Sigmoid colon (tissue), 7 donors: ENCODE results near the gene UBE3B. TPM values are rescaled to one million over a fixed set of nuclear protein-coding genes. Genes with fewer than 3 reads are reported as not detected.

ENCODE experiments used
- DNase-seq: peaks from one replicate; pipeline ENCODE4 v3.0.0-alpha.2; 2019
- H3K27ac ChIP-seq, 4 donors: fragments of 200-600 bp; sonication (generic); one replicate each; pipeline ENCODE4 v1.5.1; 2016 to 2019; ENCODE audit warnings: mild to moderate bottlenecking in 1 of 4
- H3K27me3 ChIP-seq, 3 donors: fragments of 200-600 bp; sonication (generic); one replicate each; pipeline ENCODE4 v1.5.1; 2019; ENCODE audit warnings: mild to moderate bottlenecking in 1 of 3
- H3K36me3 ChIP-seq, 4 donors: fragments of 200-600 bp; sonication (generic); one replicate each; pipeline ENCODE4 v1.5.1; 2016 to 2019
- H3K4me1 ChIP-seq, 4 donors: fragments of 200-600 bp; sonication (generic); one replicate each; pipeline ENCODE4 v1.5.1; 2017 to 2019
- H3K4me3 ChIP-seq, 4 donors: fragments of 200-600 bp; sonication (generic); one replicate each; pipeline ENCODE4 v1.5.1; 2017 to 2019; ENCODE audit warnings: mild to moderate bottlenecking in 2 of 4, moderate library complexity in 1 of 4
- H3K9me3 ChIP-seq, 4 donors: fragments of 200-600 bp in 3 of 4; sonication (generic) in 3 of 4; one replicate each; pipeline versions ENCODE4 v1.5.1 to v1.6.1; 2013 to 2019
- CTCF ChIP-seq, 4 experiments: fragments of 450-650 bp in 3 of 4; fragments of 200-600 bp in 1 of 4; IDR thresholded peaks; one replicate each; pipeline ENCODE4 v1.5.1; 2016 to 2019; ENCODE audit warnings: antibody characterized with exemption in 4 of 4, mild to moderate bottlenecking in 3 of 4, moderate library complexity in 2 of 4
- EP300 ChIP-seq, 4 donors: sonication (generic); formaldehyde crosslinking; IDR thresholded peaks; one replicate each; pipeline ENCODE4 v1.6.1; 2017; ENCODE audit warnings: antibody characterized with exemption in 4 of 4
- POLR2A ChIP-seq, 2 donors: fragments of 450-650 bp; IDR thresholded peaks; one replicate each; pipeline ENCODE4 v1.6.1; 2016; ENCODE audit warnings: antibody characterized with exemption in 2 of 2, mild to moderate bottlenecking in 2 of 2, moderate library complexity in 2 of 2
- POLR2AphosphoS5 ChIP-seq, 4 donors: sonication (generic); formaldehyde crosslinking; IDR thresholded peaks; one replicate each; pipeline ENCODE4 v1.6.1; 2017; ENCODE audit warnings: antibody characterized with exemption in 4 of 4
- WGBS, 2 donors: extraction: QIAGEN DNeasy Blood & Tissue Kit; methylation state at CpG; one replicate each; pipeline ENCODE4 v1.1.7; 2013; 5-methylcytosine and 5-hydroxymethylcytosine counted together
- intact Hi-C: fragments of 100-400 bp; cut with DNase I; formaldehyde crosslinking; loops from one replicate; pipeline ENCODE4 v1.15.1; 2023
- polyA plus RNA-seq, 3 donors: library from polyadenylated mRNA; stranded (reverse); fragments of 200-250 nt; gene quantifications; one replicate each; pipeline ENCODE4 v1.2.3, GENCODE V29; 2013
- total RNA-seq, 4 donors: library from RNA; depleted of rRNA; stranded (reverse); fragments of >200 nt; gene quantifications; one replicate each; pipeline ENCODE4 v1.1.0, GENCODE V29; 2016
- donor health status: healthy with polysubstance abuse.
- donor health status: Bipolar disorder and iron deficiency.
- donor health status: healthy.

The UBE3B gene
- total and polyA plus RNA-seq, 7 donors: 15.3 to 67.7 (median 48.4) TPM

- H3K4me3 ChIP-seq: peak overlapping the region in 3 of 4 donors; percentile 14 to 33 (median 24)
- H3K4me1 ChIP-seq: peaks cover 0 to 100% (median 98%) of the 10 kb centered on the region in 4 donors
- TF ChIP-seq CTCF (IDR thresholded peaks at IDR 0.05) (no peak), POLR2AphosphoS5 (IDR thresholded peaks at IDR 0.05) (no peak), EP300 (IDR thresholded peaks at IDR 0.05) (no peak), POLR2A (IDR thresholded peaks at IDR 0.05) (no peak)
- DNase-seq: no peak
- no peaks in the 10 kb centered on the region for H3K27me3 ChIP-seq
- intact Hi-C loops: loop anchor here (5.0 kb wide), 1 partner anchor 351 kb away; no protein-coding TSS in a partner anchor
- WGBS, 2 donors: 68 to 82% methylated on average over 5 of the region's 5 CpGs
- H3K36me3 ChIP-seq: peaks cover under 1 to 20% (median 11%) of the 10 kb centered on the region in 4 donors
- no peaks in the 10 kb centered on the region for H3K9me3 ChIP-seq
- peak overlapping the region; percentile 92 to 98 (median 96) for H3K27ac ChIP-seq
Observed at GRCh38 chr12:109463756-109464155, 13.7 kb upstream of the UBE3B start.

- peak; percentile 63 for DNase-seq
- no peak overlapping the region for H3K4me3 ChIP-seq
- H3K36me3 ChIP-seq: peaks cover 3 to 28% (median 19%) of the 10 kb centered on the region in 4 donors
- H3K9me3 ChIP-seq: no peaks in the 10 kb centered on the region
- TF ChIP-seq EP300 (IDR thresholded peaks at IDR 0.05) (no peak), POLR2AphosphoS5 (IDR thresholded peaks at IDR 0.05) (no peak), POLR2A (IDR thresholded peaks at IDR 0.05) (no peak), CTCF (IDR thresholded peaks at IDR 0.05) (no peak)
- peak overlapping the region; percentile 92 to 98 (median 96) for H3K27ac ChIP-seq
- no peaks in the 10 kb centered on the region for H3K27me3 ChIP-seq
- WGBS, 2 donors: 90 to 91% methylated on average over 14 of the region's 14 CpGs
- peaks cover 0 to 100% (median 95%) of the 10 kb centered on the region in 4 donors for H3K4me1 ChIP-seq
- intact Hi-C loops: loop anchor here (5.0 kb wide), 1 partner anchor 352 kb away; no protein-coding TSS in a partner anchor
Observed at GRCh38 chr12:109464642-109465351, 12.6 kb upstream of the UBE3B start.

- H3K27me3 ChIP-seq: no peaks in the 10 kb centered on the region
- 83 to 93% methylated on average over 2 of the region's 2 CpGs for WGBS, 2 donors
Observed at GRCh38 chr12:109466305-109466704, 11.1 kb upstream of the UBE3B start.

GRCh38 chr12:109466821-109467220 is 10.6 kb upstream of the UBE3B start:
- intact Hi-C loops: no loop called here
- Histone ChIP-seq H3K36me3 (peaks cover 3 to 26% (median 19%) of the 10 kb centered on the region in 4 donors), H3K4me3 (no peak overlapping the region), H3K27ac (peak overlapping the region; percentile 92 to 98 (median 96)), H3K4me1 (peaks cover 0 to 99% (median 94%) of the 10 kb centered on the region in 4 donors), H3K27me3 (no peaks in the 10 kb centered on the region), H3K9me3 (no peaks in the 10 kb centered on the region)
- DNase-seq: no peak
- 70 to 94% methylated on average over 3 of the region's 3 CpGs for WGBS, 2 donors
- TF ChIP-seq EP300 (IDR thresholded peaks at IDR 0.05) (no peak), CTCF (IDR thresholded peaks at IDR 0.05) (no peak), POLR2AphosphoS5 (IDR thresholded peaks at IDR 0.05) (no peak), POLR2A (IDR thresholded peaks at IDR 0.05) (no peak)

More at GRCh38 chr12:109466305-109466704, 11.1 kb upstream of the UBE3B start:
- TF ChIP-seq CTCF (IDR thresholded peaks at IDR 0.05) (no peak), EP300 (IDR thresholded peaks at IDR 0.05) (peak in 3 of 4 donors; percentile 40 to 59 (median 49)), POLR2AphosphoS5 (IDR thresholded peaks at IDR 0.05) (peak; percentile 21 to 88 (median 78))
- Histone ChIP-seq H3K36me3 (peaks cover 3 to 26% (median 18%) of the 10 kb centered on the region in 4 donors), H3K4me3 (no peak overlapping the region), H3K27ac (peak overlapping the region; percentile 92 to 98 (median 96)), H3K9me3 (no peaks in the 10 kb centered on the region), H3K4me1 (peaks cover 0 to 99% (median 95%) of the 10 kb centered on the region in 4 donors)
- intact Hi-C loops: no loop called here
- DNase-seq: no peak
